Activated naive CD8-positive, alpha-beta T cell treated with anti-CD3 and anti-CD28 coated beads for 36 hours (primary cell): ENCODE results near the gene CDK14. TPM values are rescaled to one million over a fixed set of nuclear protein-coding genes. Genes with fewer than 3 reads are reported as not detected.
"Not testable (repeated sequence)": the region's sequence is repeated elsewhere in the genome, so short reads cannot be mapped to it uniquely, and the experiment has no call there.

ENCODE experiments used
- DNase-seq: peaks from one replicate; pipeline ENCODE4 v3.0.0; 2021
- H3K27ac Mint-ChIP-seq: one replicate; pipeline ENCODE4 v1.8.0; 2022; ENCODE audit warnings: mild to moderate bottlenecking, moderate library complexity, mixed read lengths
- H3K27me3 Mint-ChIP-seq: one replicate; pipeline ENCODE4 v1.8.0; 2022; ENCODE audit warnings: mild to moderate bottlenecking, mixed read lengths
- H3K36me3 Mint-ChIP-seq: one replicate; pipeline ENCODE4 v1.8.0; 2021; ENCODE audit warnings: mild to moderate bottlenecking, mixed read lengths
- H3K4me1 Mint-ChIP-seq: one replicate; pipeline ENCODE4 v1.8.0; 2021; ENCODE audit warnings: mixed read lengths
- H3K4me3 Mint-ChIP-seq: one replicate; pipeline ENCODE4 v1.8.0; 2022; ENCODE audit warnings: mild to moderate bottlenecking, moderate library complexity, mixed read lengths
- H3K9me3 Mint-ChIP-seq: one replicate; pipeline ENCODE4 v1.8.0; 2022; ENCODE audit warnings: mixed read lengths
- total RNA-seq, 2 experiments: library from RNA; stranded (reverse); gene quantifications; one replicate each; pipeline ENCODE4 v1.2.3, GENCODE V29; 2021

The CDK14 gene
- total RNA-seq, 2 experiments from 2014 or later = 0.92 to 1.6 TPM

DNA sequence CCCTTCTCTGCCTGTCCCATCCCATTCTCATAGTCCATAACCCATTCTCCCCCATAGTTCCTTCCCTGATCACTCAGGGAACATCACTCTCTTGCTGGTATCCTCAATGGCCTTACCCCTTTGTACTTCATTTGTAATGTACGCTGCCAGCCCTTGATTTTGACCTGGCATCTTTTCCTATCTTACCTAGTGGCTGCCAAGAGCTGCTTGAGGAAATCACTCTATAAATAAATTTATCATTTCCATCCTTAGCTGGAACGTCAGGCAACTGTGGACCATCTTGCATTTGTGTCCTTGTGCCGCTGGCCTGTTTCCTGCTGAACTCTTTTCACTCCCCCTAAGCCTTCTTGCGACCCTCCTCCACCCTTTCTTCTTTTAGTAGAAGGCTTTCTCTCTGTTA is 14.0 kb downstream of the CDK14 start:
- Mint-ChIP-seq H3K36me3 (no peaks in the 10 kb centered on the region), H3K4me3 (no peak overlapping the region), H3K27ac (no peak overlapping the region), H3K9me3 (no peaks in the 10 kb centered on the region), H3K27me3 (peaks cover 23% of the 10 kb centered on the region), H3K4me1 (peaks cover 10% of the 10 kb centered on the region)
- DNase-seq = no peak

DNA sequence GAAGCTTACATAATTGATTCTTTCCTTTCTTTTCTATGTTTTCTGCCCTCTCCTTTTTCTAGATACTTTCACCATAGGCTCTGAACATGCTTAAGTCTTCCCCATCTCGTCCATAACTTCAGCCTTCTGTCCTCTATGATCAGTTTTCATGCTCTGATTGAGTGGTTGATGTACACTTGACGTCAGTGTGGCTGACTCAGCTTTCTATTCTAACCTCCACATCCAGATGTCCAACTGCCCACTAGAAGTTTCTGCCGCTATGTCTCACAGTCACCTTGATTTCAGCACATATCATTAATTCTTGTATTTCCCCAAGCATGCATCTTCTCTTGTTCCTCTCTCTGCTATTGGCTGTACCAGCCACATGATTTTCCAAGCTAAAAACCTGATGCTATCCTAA is 15.0 kb downstream of the CDK14 start:
- Mint-ChIP-seq H3K4me3 (no peak overlapping the region), H3K4me1 (peaks cover 10% of the 10 kb centered on the region), H3K36me3 (no peaks in the 10 kb centered on the region), H3K27me3 (peaks cover 30% of the 10 kb centered on the region), H3K27ac (no peak overlapping the region), H3K9me3 (no peaks in the 10 kb centered on the region)
- no peak for DNase-seq

DNA sequence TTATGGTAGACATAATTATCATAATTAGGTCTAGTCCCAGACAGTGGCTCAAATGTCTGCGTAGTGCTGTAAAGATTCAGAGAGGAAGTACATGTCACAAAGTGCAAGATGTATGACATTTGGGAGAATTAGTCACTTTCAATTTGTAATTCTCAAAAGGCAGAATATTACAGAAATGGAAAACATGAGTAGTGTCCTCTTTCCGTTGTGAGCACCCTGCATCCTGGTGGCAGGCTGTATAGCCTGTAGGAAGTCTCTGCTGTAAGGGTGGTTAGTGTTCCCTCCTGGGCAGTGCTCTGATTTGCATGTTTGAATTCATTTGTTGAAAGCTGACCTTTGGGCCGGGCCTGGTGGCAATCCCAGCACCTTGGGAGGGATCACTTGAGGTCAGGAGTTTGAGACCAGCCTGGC is 17.0 kb downstream of the CDK14 start:
- Mint-ChIP-seq H3K27ac (peak overlapping the region; percentile 93), H3K9me3 (no peaks in the 10 kb centered on the region), H3K4me1 (peaks cover 18% of the 10 kb centered on the region), H3K27me3 (peaks cover 25% of the 10 kb centered on the region), H3K36me3 (no peaks in the 10 kb centered on the region), H3K4me3 (peak overlapping the region; percentile 32)
- DNase-seq = peak; percentile 43

DNA sequence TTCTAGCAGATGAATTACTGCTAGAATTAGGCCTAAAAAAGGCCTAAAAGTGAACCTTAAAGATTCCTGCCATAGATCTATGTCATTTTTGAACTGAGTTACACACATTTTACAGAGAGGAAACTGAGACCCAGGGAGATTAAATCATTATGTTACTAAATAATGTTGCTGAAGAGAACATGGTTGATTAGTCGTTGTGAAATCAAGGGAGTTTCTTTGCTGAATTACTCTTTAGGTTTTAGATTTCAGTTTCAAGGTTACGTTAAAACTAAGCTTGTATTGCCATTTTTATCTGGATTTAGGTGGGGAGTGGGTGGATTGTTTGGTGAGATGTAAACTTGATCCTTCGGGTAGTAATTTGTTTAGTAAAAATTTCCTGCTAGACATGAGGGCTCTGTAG is 21.3 kb downstream of the CDK14 start:
- Mint-ChIP-seq H3K9me3 (no peaks in the 10 kb centered on the region), H3K27ac (peak overlapping the region; percentile 32), H3K27me3 (peaks cover 10% of the 10 kb centered on the region), H3K36me3 (no peaks in the 10 kb centered on the region), H3K4me1 (peaks cover 18% of the 10 kb centered on the region), H3K4me3 (no peak overlapping the region)
- DNase-seq = no peak

DNA sequence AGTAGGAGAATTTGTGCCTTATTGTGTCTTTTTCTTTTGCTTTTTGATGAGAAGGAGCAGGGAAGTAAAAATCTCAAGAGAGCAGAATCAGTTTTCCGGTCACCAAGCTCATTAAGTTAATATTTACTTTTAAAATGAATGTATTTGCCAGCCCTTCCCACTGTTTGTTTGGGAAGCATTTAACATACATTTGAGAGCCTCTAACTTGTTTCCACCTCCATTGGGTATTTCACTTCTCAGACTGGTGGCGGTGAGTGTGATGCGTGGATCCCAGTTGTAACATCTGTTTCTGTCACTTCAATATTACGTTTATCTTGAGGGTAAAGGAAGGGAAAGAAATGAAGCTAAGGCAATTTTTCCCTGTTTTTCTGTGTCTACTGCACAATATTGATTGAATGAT is 22.8 kb downstream of the CDK14 start:
- H3K36me3 Mint-ChIP-seq = no peaks in the 10 kb centered on the region
- H3K4me3 Mint-ChIP-seq = no peak overlapping the region
- no peaks in the 10 kb centered on the region for H3K9me3 Mint-ChIP-seq
- H3K27me3 Mint-ChIP-seq = peaks cover 10% of the 10 kb centered on the region
- H3K4me1 Mint-ChIP-seq = peaks cover 8% of the 10 kb centered on the region
- no peak overlapping the region for H3K27ac Mint-ChIP-seq
- DNase-seq = no peak

DNA sequence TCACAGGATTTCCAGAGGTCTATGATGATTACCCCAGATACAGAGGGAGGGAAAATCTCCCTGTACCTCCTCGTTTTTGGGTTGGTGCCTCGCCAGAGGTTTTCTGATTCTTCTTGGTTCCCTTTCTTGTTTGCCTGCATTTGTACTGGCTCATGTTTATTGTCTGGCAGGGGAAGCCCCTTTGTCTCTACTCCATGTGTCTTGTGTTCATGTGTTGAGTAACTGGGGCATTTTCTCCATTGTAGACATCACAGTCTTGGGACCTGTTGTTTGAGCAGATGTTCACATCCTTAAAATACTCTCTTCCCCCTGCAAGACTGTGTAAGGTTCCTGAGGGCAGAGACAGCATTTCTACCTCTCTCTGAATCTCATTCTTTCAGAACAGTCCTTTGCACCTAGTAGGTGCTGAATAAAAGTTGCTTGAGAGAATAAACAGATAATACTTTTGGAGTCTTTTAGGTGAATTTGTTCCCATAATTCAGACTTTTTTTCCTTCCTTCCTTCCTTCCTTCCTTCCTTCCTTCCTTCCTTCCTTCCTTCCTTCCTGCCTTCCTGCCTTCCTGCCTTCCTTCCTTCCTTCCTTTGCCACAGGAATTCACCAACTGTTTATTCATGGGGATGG is 25.1 kb downstream of the CDK14 start:
- Mint-ChIP-seq H3K4me3 (no peak overlapping the region), H3K4me1 (peaks cover 8% of the 10 kb centered on the region), H3K27me3 (peaks cover 3% of the 10 kb centered on the region), H3K36me3 (no peaks in the 10 kb centered on the region), H3K27ac (no peak overlapping the region), H3K9me3 (no peaks in the 10 kb centered on the region)
- DNase-seq = no peak

DNA sequence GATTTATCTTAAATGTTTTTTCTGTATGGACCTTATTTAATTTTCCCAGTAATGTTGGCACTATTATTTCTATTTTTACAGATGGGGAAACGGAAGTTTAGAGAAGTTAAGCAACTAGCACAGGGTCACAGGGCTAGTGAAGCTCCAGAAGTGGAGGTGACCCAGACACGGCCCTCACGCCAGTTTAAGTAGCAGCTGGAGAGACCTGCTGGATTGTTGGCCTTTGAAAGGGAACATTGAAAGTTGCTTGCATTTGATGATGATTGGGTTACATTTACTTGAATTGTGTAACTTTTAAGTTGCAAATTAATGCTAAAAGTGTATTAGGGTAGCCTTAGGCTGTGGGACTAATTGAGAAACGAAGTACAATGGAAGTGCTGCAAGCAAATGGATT is 25.6 kb downstream of the CDK14 start:
- H3K27ac Mint-ChIP-seq = no peak overlapping the region
- peaks cover 8% of the 10 kb centered on the region for H3K4me1 Mint-ChIP-seq
- no peaks in the 10 kb centered on the region for H3K36me3 Mint-ChIP-seq

DNA sequence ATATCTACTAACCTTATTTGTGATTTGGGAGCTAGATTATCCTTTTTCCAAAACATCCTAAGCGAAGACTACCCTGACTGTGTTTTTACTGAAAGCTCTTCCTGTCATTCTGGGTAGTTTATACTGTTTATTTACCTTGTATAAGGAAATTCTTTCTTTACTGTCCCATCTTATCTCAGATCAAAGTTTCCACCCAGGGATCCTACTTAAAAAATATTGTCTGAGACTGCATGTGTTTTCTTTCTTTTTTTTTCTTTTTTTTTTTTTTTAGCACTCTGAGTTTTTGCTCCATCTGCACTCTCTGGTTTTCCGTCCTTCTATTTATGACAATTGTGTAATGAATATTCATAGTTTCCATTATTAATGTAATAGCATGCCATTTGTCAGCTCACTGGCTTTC is 26.5 kb downstream of the CDK14 start:
- Mint-ChIP-seq H3K27me3 (peaks cover 3% of the 10 kb centered on the region), H3K27ac (no peak overlapping the region), H3K4me1 (peaks cover 2% of the 10 kb centered on the region), H3K9me3 (no peaks in the 10 kb centered on the region), H3K4me3 (no peak overlapping the region), H3K36me3 (no peaks in the 10 kb centered on the region)
- DNase-seq = no peak

More for the DNA sequence above, 25.6 kb downstream of the CDK14 start:
- DNase-seq = no peak
- H3K9me3 Mint-ChIP-seq = no peaks in the 10 kb centered on the region
- no peak overlapping the region for H3K4me3 Mint-ChIP-seq
- H3K27me3 Mint-ChIP-seq = peaks cover 3% of the 10 kb centered on the region

DNA sequence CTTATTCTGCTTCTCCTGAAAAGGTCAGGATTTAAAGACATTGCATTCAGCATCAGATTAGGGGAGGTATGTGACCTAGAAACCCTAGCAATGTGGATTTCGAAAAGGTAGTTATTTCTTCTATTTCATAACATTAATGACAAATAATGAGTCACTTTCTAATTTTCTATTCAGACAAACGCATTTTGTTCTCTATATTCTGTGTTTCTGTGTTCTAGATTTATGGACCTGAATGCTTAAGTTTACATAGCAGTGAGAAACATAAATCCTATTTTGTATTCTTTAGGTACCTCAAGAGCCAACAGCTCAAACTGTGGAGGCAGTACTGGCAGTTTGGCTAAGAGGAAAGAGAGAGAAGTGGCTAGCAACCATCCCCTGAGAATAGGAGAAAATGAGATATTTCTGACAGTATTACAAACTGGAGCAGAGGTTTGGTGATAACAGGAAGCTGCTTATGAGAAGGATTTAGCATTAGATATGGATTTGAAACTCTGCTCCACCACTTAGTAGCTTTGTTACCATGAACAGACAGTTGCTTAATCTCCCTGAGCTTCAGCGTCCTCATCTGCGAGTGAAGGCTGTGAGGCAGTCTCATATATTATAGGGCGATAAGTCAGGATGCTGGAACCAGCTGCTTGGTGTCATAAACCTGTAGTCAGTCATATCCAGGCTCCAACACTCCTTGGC is 28.2 kb downstream of the CDK14 start:
- no peak overlapping the region for H3K27ac Mint-ChIP-seq
- no peak overlapping the region for H3K4me3 Mint-ChIP-seq
- H3K4me1 Mint-ChIP-seq = no peaks in the 10 kb centered on the region
- peaks cover 3% of the 10 kb centered on the region for H3K27me3 Mint-ChIP-seq
- H3K36me3 Mint-ChIP-seq = no peaks in the 10 kb centered on the region
- H3K9me3 Mint-ChIP-seq = no peaks in the 10 kb centered on the region
- no peak for DNase-seq

DNA sequence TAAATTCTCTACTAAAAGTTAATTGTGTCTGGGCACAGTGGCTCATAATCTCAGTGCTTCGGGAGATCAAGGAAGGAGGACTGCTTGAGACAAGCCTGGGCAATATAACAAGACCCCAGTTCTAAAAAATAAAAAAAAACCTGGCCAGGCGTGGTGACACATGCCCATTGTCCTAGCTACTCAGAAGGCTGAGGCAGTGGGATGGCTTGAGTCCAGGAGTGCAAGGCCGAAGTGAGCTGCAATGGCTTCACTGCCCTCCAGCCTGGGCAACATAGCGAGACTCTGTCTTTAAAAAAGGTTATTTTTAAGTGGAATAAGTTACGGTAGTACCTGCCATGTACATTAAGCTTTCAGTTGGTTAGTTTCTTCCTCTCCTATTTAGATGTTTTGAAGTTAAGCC is 28.9 kb downstream of the CDK14 start:
- peaks cover 3% of the 10 kb centered on the region for H3K27me3 Mint-ChIP-seq
- H3K4me1 Mint-ChIP-seq = no peaks in the 10 kb centered on the region
- H3K9me3 Mint-ChIP-seq = no peaks in the 10 kb centered on the region
- no peaks in the 10 kb centered on the region for H3K36me3 Mint-ChIP-seq
- DNase-seq = no peak
- no peak overlapping the region for H3K4me3 Mint-ChIP-seq
- H3K27ac Mint-ChIP-seq = no peak overlapping the region

DNA sequence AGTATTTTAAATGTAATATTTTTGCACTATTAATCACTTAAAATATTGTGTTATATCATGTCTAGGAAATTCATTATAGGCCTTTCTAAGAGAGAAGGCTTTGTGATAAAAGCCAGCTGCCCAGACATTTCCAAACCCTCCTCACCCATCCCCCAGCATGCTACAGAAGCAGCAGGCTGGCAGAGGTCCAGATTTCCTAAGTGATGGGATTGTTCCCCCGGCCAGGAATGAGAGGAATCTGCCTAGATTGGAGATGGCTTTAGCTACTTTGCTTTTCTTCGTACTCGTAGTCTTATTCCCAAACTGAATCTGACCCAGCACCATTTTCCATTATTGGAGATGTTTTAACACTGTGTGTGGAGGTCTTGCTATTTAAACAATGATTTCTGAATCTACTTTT is 29.4 kb downstream of the CDK14 start:
- Mint-ChIP-seq H3K27ac (no peak overlapping the region), H3K4me3 (no peak overlapping the region), H3K27me3 (peaks cover 3% of the 10 kb centered on the region), H3K9me3 (no peaks in the 10 kb centered on the region), H3K36me3 (no peaks in the 10 kb centered on the region), H3K4me1 (no peaks in the 10 kb centered on the region)
- no peak for DNase-seq

DNA sequence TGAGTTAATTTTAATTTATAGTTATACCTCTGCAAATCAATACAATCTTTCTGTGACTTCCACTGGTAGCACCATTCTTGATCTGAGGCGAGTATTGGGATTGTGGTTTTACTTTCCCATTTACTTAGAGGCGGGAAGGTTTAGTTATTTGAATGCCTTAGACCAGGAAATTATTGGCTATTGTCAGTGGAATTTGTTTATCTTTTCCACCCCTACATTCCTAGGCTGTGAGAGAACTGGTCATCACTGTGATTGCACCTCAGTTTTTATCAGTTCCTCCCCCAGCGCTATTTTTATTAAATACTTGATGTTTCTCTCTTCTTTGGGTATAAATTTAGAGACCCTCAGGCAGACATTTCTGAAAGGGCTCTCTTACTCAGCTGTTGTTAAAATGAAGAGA is 29.9 kb downstream of the CDK14 start:
- Mint-ChIP-seq H3K27me3 (peaks cover 3% of the 10 kb centered on the region), H3K4me1 (no peaks in the 10 kb centered on the region), H3K27ac (no peak overlapping the region), H3K9me3 (no peaks in the 10 kb centered on the region), H3K4me3 (no peak overlapping the region), H3K36me3 (no peaks in the 10 kb centered on the region)
- DNase-seq = no peak

DNA sequence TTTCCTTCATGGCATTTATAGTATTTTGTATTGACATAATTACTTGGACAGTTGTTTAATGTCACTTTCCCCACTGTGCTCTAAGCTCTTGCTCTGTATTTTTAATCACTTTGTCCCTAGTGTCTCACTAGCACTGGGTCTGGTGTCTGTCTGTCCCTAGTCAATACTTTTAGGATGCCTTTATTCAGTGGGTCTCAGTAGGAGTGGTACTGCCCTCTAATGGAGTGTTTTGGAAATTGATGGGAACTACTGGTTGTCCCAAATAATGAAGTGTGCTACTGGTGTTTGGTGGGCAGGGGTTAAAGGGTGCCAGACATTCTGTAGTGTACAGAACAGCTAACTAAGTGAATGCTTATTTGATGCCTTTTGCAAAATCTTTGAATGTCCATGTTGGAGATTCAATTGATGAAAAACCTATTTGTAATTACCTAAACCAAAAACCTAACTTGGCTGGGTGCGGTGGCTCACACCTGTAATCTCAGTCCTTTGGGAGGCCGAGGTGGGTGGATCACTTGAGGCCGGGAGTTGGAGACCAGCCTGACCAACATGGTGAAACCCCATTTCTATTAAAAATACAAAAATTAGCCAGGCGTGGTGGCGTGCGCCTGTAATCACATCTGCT is 33.3 kb downstream of the CDK14 start:
- Mint-ChIP-seq H3K9me3 (no peaks in the 10 kb centered on the region), H3K4me3 (no peak overlapping the region), H3K27ac (no peak overlapping the region), H3K36me3 (no peaks in the 10 kb centered on the region), H3K27me3 (no peaks in the 10 kb centered on the region), H3K4me1 (no peaks in the 10 kb centered on the region)
- no peak for DNase-seq

DNA sequence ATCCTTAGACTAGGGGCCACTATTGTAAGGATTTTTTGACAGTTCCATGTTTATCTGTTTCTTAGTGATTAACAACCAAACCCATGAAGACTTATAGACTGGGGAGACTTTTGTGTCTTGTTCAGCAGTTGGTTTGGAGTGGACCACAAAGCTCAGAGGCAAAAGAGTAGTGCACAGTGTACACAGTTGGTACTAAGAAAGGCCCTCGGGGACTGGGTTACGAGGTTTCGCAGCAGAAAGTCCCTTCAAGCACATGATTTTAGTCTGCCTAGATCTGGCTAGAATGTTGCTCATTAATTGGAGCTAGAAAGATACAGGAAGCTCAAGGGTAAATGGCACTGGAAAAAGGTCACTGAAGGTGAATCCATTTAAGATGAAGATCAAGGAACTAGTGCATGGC is 35.4 kb downstream of the CDK14 start:
- H3K4me3 Mint-ChIP-seq = no peak overlapping the region
- H3K9me3 Mint-ChIP-seq = no peaks in the 10 kb centered on the region
- no peaks in the 10 kb centered on the region for H3K27me3 Mint-ChIP-seq
- no peaks in the 10 kb centered on the region for H3K36me3 Mint-ChIP-seq
- H3K27ac Mint-ChIP-seq = no peak overlapping the region
- no peaks in the 10 kb centered on the region for H3K4me1 Mint-ChIP-seq
- DNase-seq = no peak

DNA sequence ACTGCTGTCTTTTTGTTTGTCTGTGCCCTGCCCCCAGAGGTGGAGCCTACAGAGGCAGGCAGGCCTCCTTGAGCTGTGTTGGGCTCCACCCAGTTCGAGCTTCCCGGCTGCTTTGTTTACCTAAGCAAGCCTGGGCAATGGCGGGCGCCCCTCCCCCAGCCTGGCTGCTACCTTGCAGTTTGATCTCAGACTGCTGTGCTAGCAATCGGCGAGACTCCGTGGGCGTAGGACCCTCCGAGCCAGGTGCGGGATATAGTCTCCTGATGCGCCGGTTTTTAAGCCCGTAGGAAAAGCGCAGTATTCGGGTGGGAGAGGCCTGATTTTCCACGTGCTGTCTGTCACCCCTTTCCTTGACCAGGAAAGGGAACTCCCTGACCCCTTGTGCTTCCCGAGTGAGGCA is 43.6 kb downstream of the CDK14 start:
- H3K9me3 Mint-ChIP-seq = peaks cover 14% of the 10 kb centered on the region
- H3K27me3 Mint-ChIP-seq, DNase-seq, H3K4me3 Mint-ChIP-seq, H3K27ac Mint-ChIP-seq, H3K4me1 Mint-ChIP-seq, H3K36me3 Mint-ChIP-seq: not testable (repeated sequence)

DNA sequence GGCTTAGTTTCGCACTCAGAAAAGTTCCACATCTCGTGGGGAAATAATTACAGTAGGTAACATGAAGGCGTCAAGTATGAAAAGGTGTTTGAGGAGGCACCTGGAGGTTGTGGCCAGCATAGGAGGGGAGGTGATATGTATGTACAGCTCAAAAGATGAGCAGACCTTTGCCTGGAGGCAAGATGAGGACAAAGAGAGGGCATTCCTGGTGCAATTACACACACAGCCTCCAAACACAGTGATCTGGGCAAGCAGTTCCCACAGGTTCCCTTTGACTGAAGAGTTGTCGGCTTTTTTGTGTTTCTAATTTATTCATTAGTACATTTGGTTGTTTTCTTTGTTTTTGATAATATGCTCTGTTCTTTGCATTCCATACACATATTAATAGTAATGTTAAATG is 46.9 kb downstream of the CDK14 start:
- Mint-ChIP-seq H3K4me1 (no peaks in the 10 kb centered on the region), H3K27me3 (no peaks in the 10 kb centered on the region), H3K9me3 (peaks cover 14% of the 10 kb centered on the region), H3K27ac (no peak overlapping the region), H3K4me3 (no peak overlapping the region), H3K36me3 (no peaks in the 10 kb centered on the region)
- DNase-seq = no peak
